OCI-LY1 (cell line): ENCODE measurements around the gene SSC5D.

Experiments
- H2AFZ ChIP-seq: fragments of 200-600 bp; sonication (generic), shearing (Covaris generic); 2 replicates; pipeline ENCODE4 v1.6.0; 2014; ENCODE audit warnings: antibody characterized with exemption, mild to moderate bottlenecking, low read length
- H3F3A ChIP-seq: fragments of 200-600 bp; sonication (generic), shearing (Covaris generic); 2 replicates; pipeline ENCODE4 v1.6.0; 2014; ENCODE audit warnings: mild to moderate bottlenecking, antibody characterized with exemption, low read length, moderate library complexity; ENCODE audit not compliant: insufficient read depth
- H3K27ac ChIP-seq: fragments of 200-600 bp; sonication (generic); 2 replicates; pipeline ENCODE4 v1.5.1; 2014; ENCODE audit warnings: low read length, mixed run types, mild to moderate bottlenecking, low read depth; ENCODE audit not compliant: poor library complexity, severe bottlenecking
- H3K27me3 ChIP-seq: fragments of 200-600 bp; sonication (generic); 2 replicates; pipeline ENCODE4 v1.6.0; 2014; ENCODE audit warnings: antibody characterized with exemption, mild to moderate bottlenecking, low read length, moderate library complexity; ENCODE audit not compliant: insufficient read depth
- H3K36me3 ChIP-seq: fragments of 200-600 bp; sonication (generic); 2 replicates; pipeline ENCODE4 v1.6.1; 2014; ENCODE audit warnings: mild to moderate bottlenecking, antibody characterized with exemption, low read length, moderate library complexity, mixed read lengths; ENCODE audit not compliant: insufficient read depth
- H3K4me1 ChIP-seq: fragments of 200-600 bp; sonication (generic); 2 replicates; pipeline ENCODE4 v1.5.1; 2014; ENCODE audit warnings: mild to moderate bottlenecking, low read length, moderate library complexity; ENCODE audit not compliant: insufficient read depth, severe bottlenecking
- H3K4me2 ChIP-seq: fragments of 200-600 bp; sonication (generic), shearing (Covaris generic); 2 replicates; pipeline ENCODE4 v1.6.1; 2014; ENCODE audit warnings: low read length
- H3K4me3 ChIP-seq: fragments of 200-600 bp; sonication (generic); 2 replicates; pipeline ENCODE4 v1.5.1; 2014; ENCODE audit warnings: low read length, low read depth, mild to moderate bottlenecking, mixed read lengths; ENCODE audit not compliant: poor library complexity, severe bottlenecking
- H3K79me2 ChIP-seq: fragments of 200-600 bp; shearing (Covaris generic); 2 replicates; pipeline ENCODE4 v1.6.1; 2016; ENCODE audit warnings: mixed run types, low read length, mixed read lengths; ENCODE audit not compliant: insufficient read depth
- H3K9ac ChIP-seq: fragments of 200-600 bp; sonication (generic), shearing (Covaris generic); 2 replicates; pipeline ENCODE4 v1.6.1; 2014; ENCODE audit warnings: mild to moderate bottlenecking, low read length, mixed read lengths
- H3K9me2 ChIP-seq: fragments of 200-600 bp; sonication (generic), shearing (Covaris generic); 2 replicates; pipeline ENCODE4 v1.6.1; 2014; ENCODE audit warnings: low read depth, mild to moderate bottlenecking, low read length, mixed read lengths
- H3K9me3 ChIP-seq: fragments of 200-600 bp; shearing (Covaris generic); 2 replicates; pipeline ENCODE4 v1.6.1; 2014; ENCODE audit warnings: low read length, mixed read lengths
- H4K20me1 ChIP-seq: fragments of 200-600 bp; sonication (generic), shearing (Covaris generic); 2 replicates; pipeline ENCODE4 v1.6.0; 2016; ENCODE audit warnings: mild to moderate bottlenecking, low read length; ENCODE audit not compliant: insufficient read depth
- EZH2 ChIP-seq: fragments of 200-600 bp; sonication (generic), shearing (Covaris generic); IDR thresholded peaks from 2 replicates; pipeline ENCODE4 v1.8.0; 2017; ENCODE audit warnings: borderline replicate concordance, mixed run types, mild to moderate bottlenecking, antibody characterized with exemption, low read length, moderate library complexity, mixed read lengths
- TF ChIP-seq, protein P1 (sequence below): fragments of 200-600 bp; sonication (generic), shearing (Covaris generic); IDR thresholded peaks from 2 replicates; pipeline ENCODE4 v1.5.1; 2017; ENCODE audit warnings: mild to moderate bottlenecking, antibody characterized with exemption, low read length, moderate library complexity, mixed read lengths

The SSC5D gene

DNA sequence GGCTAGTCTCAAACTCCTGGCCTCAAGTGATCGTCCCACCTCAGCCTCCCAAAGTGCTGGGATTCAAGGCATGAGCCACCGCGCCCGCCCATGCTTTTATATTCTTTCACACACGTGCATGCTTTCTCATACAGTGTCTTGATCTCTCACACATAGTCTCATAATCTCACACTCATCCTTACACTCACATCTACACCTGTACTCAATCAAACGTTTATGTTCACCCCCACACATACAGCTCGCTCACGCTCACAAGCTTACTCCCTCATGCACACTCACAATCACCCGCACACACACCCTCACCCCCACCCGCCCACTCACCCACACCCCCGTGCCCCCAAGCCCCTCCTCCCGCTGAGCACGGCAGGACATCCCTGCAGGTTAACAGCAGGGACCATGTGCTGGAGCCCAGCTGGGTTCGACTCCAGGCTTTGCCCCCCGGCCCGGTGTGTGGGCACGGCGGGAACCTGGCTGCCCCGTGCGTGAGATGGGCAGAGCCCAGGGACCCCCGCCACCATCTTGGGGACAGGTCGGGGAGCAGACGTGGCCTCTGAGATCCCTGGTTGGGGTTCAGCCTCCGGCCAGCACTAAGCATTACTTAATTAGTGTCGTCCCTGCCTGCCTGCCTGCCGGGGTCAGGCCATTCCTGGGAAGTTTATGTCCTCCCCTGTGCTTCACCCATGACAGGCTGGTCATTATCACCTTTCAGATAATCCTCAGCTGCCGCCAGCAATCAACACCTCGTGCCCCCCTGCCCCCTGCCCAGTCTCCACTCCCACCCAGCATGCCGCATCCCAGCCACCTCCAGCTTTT, 37.3 kb downstream of the SSC5D start:
- no peaks in the 10 kb centered on the region for H4K20me1 ChIP-seq
- H3K27ac ChIP-seq = no peak overlapping the region
- H2AFZ ChIP-seq = no peak overlapping the region
- no peaks in the 10 kb centered on the region for H3K9me3 ChIP-seq
- no peaks in the 10 kb centered on the region for H3K4me1 ChIP-seq
- H3K36me3 ChIP-seq = no peaks in the 10 kb centered on the region
- no peak for TF ChIP-seq EZH2
- TF ChIP-seq, protein P1, sequence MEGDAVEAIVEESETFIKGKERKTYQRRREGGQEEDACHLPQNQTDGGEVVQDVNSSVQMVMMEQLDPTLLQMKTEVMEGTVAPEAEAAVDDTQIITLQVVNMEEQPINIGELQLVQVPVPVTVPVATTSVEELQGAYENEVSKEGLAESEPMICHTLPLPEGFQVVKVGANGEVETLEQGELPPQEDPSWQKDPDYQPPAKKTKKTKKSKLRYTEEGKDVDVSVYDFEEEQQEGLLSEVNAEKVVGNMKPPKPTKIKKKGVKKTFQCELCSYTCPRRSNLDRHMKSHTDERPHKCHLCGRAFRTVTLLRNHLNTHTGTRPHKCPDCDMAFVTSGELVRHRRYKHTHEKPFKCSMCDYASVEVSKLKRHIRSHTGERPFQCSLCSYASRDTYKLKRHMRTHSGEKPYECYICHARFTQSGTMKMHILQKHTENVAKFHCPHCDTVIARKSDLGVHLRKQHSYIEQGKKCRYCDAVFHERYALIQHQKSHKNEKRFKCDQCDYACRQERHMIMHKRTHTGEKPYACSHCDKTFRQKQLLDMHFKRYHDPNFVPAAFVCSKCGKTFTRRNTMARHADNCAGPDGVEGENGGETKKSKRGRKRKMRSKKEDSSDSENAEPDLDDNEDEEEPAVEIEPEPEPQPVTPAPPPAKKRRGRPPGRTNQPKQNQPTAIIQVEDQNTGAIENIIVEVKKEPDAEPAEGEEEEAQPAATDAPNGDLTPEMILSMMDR = no peak
- no peaks in the 10 kb centered on the region; the same call in 1 of the 2 replicates for H3K27me3 ChIP-seq
- no peak overlapping the region for H3K4me2 ChIP-seq
- H3K4me3 ChIP-seq = no peak overlapping the region
- no peak overlapping the region for H3K9ac ChIP-seq
- H3K79me2 ChIP-seq = no peaks in the 10 kb centered on the region
- H3K9me2 ChIP-seq = no peaks in the 10 kb centered on the region
- H3F3A ChIP-seq = no peaks in the 10 kb centered on the region

DNA sequence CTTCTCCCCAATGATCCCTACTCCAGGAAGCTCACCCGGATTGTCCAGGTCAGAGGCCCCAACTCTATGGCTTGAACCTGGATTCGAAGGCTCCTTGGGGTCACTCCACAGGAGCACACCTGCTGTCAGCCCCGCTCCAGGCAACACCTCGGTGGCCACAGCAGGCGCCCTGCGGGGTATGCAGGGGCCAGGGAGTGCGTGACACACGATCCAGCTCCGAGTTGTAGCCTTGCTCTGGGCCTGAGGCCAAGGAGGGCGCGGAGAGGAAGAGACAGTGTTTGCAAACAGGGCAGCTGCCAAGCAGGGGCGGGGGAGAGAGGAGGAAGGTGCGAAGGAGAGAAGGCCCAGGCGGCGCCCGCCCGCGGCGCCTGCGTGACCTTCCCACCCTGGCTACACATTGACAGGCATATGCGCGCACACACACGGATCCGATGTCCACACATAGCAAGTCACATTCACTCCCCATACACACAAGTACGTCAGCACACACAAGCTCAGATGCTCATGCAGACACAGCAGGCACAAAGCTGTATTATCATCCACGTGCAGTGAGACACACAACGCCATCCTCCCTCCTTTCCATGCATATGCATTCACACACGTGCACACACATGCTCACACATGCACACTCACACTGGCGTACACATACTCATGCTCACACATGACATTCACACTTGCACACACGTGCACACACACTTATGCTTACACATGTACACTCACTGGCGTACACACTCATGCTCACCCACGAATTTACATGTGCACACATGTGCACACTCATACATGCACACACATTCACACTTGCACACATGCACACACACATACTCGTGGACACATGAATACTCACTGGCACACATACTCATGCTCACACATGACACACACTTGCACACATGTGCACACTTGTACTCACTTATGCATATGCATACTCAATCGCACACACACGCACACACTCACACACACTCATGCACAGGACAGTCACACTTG, 38.3 kb downstream of the SSC5D start:
- Histone ChIP-seq H3K79me2 (no peaks in the 10 kb centered on the region), H3K4me1 (no peaks in the 10 kb centered on the region), H3F3A (no peaks in the 10 kb centered on the region), H3K4me3 (no peak overlapping the region), H3K36me3 (no peaks in the 10 kb centered on the region), H3K27ac (no peak overlapping the region), H3K27me3 (no peaks in the 10 kb centered on the region; the same call in 1 of the 2 replicates), H4K20me1 (no peaks in the 10 kb centered on the region), H3K4me2 (no peak overlapping the region), H3K9me2 (no peaks in the 10 kb centered on the region), H3K9ac (no peak overlapping the region), H3K9me3 (no peaks in the 10 kb centered on the region), H2AFZ (no peak overlapping the region)
- no peak for TF ChIP-seq EZH2
- TF ChIP-seq, protein P1 = no peak

DNA sequence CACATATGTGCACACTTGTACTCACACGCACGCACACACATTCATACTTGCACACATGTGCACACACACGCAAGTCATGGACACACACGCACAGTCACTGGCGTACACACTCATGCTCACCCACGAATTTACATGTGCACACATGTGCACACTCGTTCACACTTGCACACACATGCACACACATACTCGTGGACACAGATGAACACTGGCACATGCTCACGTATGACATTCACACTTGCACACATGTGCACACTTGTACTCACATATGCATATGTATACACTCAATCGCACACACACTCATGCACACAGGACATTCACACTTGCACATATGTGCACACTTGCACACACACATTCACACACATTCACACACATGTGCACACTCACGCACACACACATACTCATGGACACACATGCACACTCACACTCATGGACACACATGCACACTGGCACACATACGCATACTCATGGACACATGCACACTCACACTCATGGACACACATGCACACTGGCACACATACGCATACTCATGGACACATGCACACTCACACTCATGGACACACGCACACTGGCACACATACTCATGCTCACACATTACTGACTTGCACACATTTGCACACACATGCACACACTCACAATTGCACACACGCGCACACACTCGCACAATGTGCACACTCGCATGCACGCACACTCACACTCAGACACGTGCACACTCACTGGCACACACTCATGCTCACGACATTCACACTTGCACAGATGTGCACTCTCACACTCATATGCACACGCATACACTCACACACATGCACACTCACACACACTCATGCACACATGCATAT, 39.2 kb downstream of the SSC5D start:
- no peak for TF ChIP-seq EZH2
- TF ChIP-seq, protein P1 = no peak
- Histone ChIP-seq H3K9me3 (no peaks in the 10 kb centered on the region), H4K20me1 (no peaks in the 10 kb centered on the region), H3F3A (no peaks in the 10 kb centered on the region), H3K4me2 (no peak overlapping the region), H3K36me3 (no peaks in the 10 kb centered on the region), H3K4me1 (no peaks in the 10 kb centered on the region), H3K27ac (no peak overlapping the region), H3K27me3 (no peaks in the 10 kb centered on the region; the same call in 1 of the 2 replicates), H3K4me3 (no peak overlapping the region), H2AFZ (no peak overlapping the region), H3K79me2 (no peaks in the 10 kb centered on the region), H3K9me2 (no peaks in the 10 kb centered on the region), H3K9ac (no peak overlapping the region)
